ENCODE results near the gene TBC1D8B. TPM values are rescaled to one million over a fixed set of nuclear protein-coding genes. Genes with fewer than 3 reads are reported as not detected.
A peak's percentile ranks its signal among the peaks of the same experiment; 100 is the strongest.
"Not testable (repeated sequence)": the region's sequence is repeated elsewhere in the genome, so short reads cannot be mapped to it uniquely, and the experiment has no call there.

TBC1D8B gene
- total RNA-seq, 1 donor from 2014 or later: 1.4 TPM

GRCh38 chrX:106862972-106863688 is 60.7 kb downstream of the TBC1D8B start:
- Histone ChIP-seq H3K4me1 (no peaks in the 10 kb centered on the region), H3K4me2 (no peak overlapping the region), H3K36me3 (no peaks in the 10 kb centered on the region), H4K20me1 (ENCODE audit: low read depth) (no peaks in the 10 kb centered on the region), H3K27me3 (no peaks in the 10 kb centered on the region), H3K9ac (no peak overlapping the region), H2AFZ (replicated peaks) (no peak overlapping the region), H3K4me3 (no peak overlapping the region), H3K9me3 (ENCODE audit: low read depth) (peaks cover 5% of the 10 kb centered on the region), H3K27ac (no peak overlapping the region), H3F3A (ENCODE audit: low read depth) (no peaks in the 10 kb centered on the region), H3K79me2 (ENCODE audit: low read depth) (no peaks in the 10 kb centered on the region)
- Mint-ChIP-seq H3K27ac (no peak overlapping the region), H3K4me3 (no peak overlapping the region), H3K27me3 (ENCODE audit: insufficient read depth, low read depth) (no peaks in the 10 kb centered on the region), H3K9me3 (peaks cover 17% of the 10 kb centered on the region), H3K4me1 (no peaks in the 10 kb centered on the region), H3K36me3 (no peaks in the 10 kb centered on the region)
- DNase-seq (ENCODE audit: low spot score): peak; percentile 29
- TF ChIP-seq, protein P1, sequence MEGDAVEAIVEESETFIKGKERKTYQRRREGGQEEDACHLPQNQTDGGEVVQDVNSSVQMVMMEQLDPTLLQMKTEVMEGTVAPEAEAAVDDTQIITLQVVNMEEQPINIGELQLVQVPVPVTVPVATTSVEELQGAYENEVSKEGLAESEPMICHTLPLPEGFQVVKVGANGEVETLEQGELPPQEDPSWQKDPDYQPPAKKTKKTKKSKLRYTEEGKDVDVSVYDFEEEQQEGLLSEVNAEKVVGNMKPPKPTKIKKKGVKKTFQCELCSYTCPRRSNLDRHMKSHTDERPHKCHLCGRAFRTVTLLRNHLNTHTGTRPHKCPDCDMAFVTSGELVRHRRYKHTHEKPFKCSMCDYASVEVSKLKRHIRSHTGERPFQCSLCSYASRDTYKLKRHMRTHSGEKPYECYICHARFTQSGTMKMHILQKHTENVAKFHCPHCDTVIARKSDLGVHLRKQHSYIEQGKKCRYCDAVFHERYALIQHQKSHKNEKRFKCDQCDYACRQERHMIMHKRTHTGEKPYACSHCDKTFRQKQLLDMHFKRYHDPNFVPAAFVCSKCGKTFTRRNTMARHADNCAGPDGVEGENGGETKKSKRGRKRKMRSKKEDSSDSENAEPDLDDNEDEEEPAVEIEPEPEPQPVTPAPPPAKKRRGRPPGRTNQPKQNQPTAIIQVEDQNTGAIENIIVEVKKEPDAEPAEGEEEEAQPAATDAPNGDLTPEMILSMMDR (IDR thresholded peaks at IDR 0.05): peak; percentile 57
- TF ChIP-seq EZH2 (IDR thresholded peaks at IDR 0.05): no peak

- Mint-ChIP-seq H3K4me3 (no peak overlapping the region), H3K27ac (no peak overlapping the region), H3K36me3 (no peaks in the 10 kb centered on the region), H3K4me1 (no peaks in the 10 kb centered on the region), H3K9me3 (peaks cover 14% of the 10 kb centered on the region), H3K27me3 (ENCODE audit: insufficient read depth, low read depth) (no peaks in the 10 kb centered on the region)
- Histone ChIP-seq H4K20me1 (ENCODE audit: low read depth) (no peaks in the 10 kb centered on the region), H3K4me2 (no peak overlapping the region), H3K9me3 (ENCODE audit: low read depth) (peaks cover 5% of the 10 kb centered on the region), H3F3A (ENCODE audit: low read depth) (no peaks in the 10 kb centered on the region), H3K27ac (no peak overlapping the region), H3K4me1 (no peaks in the 10 kb centered on the region), H3K36me3 (no peaks in the 10 kb centered on the region), H3K27me3 (no peaks in the 10 kb centered on the region), H3K9ac (no peak overlapping the region), H3K4me3 (no peak overlapping the region), H2AFZ (replicated peaks) (no peak overlapping the region), H3K79me2 (ENCODE audit: low read depth) (no peaks in the 10 kb centered on the region)
- no peak for TF ChIP-seq EZH2phosphoT487 (IDR thresholded peaks at IDR 0.05)
- no peak for DNase-seq (ENCODE audit: low spot score)
Measured at GRCh38 chrX:106863697-106864096, 61.2 kb downstream of the TBC1D8B start.

- not testable (repeated sequence) for H3K27me3 ChIP-seq; H3K9ac ChIP-seq; H3K4me2 ChIP-seq; H3F3A ChIP-seq (ENCODE audit: low read depth); H2AFZ ChIP-seq (replicated peaks); H3K4me1 Mint-ChIP-seq; H3K27ac ChIP-seq; H3K36me3 ChIP-seq; H3K4me3 Mint-ChIP-seq; H3K27me3 Mint-ChIP-seq (ENCODE audit: insufficient read depth, low read depth); H3K4me1 ChIP-seq; H3K27ac Mint-ChIP-seq; H3K36me3 Mint-ChIP-seq; DNase-seq (ENCODE audit: low spot score); H3K9me3 ChIP-seq (ENCODE audit: low read depth); H3K79me2 ChIP-seq (ENCODE audit: low read depth); H4K20me1 ChIP-seq (ENCODE audit: low read depth); H3K9me3 Mint-ChIP-seq; H3K4me3 ChIP-seq
Measured at GRCh38 chrX:106872796-106873195, 70.3 kb downstream of the TBC1D8B start.

DNA sequence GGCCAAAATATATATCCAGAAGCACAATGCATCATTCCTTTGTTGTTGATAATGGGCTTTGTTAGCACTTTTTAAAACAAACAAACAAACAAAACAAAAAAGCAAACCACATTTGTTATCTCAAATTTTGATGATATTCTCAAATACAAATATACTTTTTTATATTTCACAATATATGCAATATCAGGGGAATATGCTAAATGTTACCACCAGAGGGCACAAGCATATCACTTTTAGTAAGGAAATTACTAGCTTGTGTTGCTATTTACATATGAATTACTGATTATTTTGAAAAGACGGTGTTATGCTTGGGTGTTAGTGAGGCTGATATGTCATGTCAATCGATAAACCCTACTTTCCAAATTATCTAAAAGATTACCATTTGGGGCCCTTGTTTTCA is 71.6 kb downstream of the TBC1D8B start:
- H3K27ac Mint-ChIP-seq: no peak overlapping the region
- TF ChIP-seq, protein P1 (IDR thresholded peaks at IDR 0.05): peak; percentile 62
- TF ChIP-seq EZH2phosphoT487 (IDR thresholded peaks at IDR 0.05): no peak
- no peak overlapping the region for H3K27ac ChIP-seq
- H4K20me1 ChIP-seq (ENCODE audit: low read depth): no peaks in the 10 kb centered on the region
- no peaks in the 10 kb centered on the region for H3K79me2 ChIP-seq (ENCODE audit: low read depth)
- no peaks in the 10 kb centered on the region for H3K36me3 ChIP-seq
- H2AFZ ChIP-seq (replicated peaks): no peak overlapping the region
- no peaks in the 10 kb centered on the region for H3K4me1 ChIP-seq
- H3K9ac ChIP-seq: no peak overlapping the region
- no peak overlapping the region for H3K4me3 Mint-ChIP-seq
- no peaks in the 10 kb centered on the region for H3K9me3 Mint-ChIP-seq
- H3K4me2 ChIP-seq: no peak overlapping the region
- H3F3A ChIP-seq (ENCODE audit: low read depth): no peaks in the 10 kb centered on the region
- no peaks in the 10 kb centered on the region for H3K27me3 Mint-ChIP-seq (ENCODE audit: insufficient read depth, low read depth)
- no peaks in the 10 kb centered on the region for H3K27me3 ChIP-seq
- peak; percentile 12 for DNase-seq (ENCODE audit: low spot score)
- H3K4me1 Mint-ChIP-seq: no peaks in the 10 kb centered on the region
- no peak overlapping the region for H3K4me3 ChIP-seq
- H3K9me3 ChIP-seq (ENCODE audit: low read depth): peaks cover 1% of the 10 kb centered on the region
- no peaks in the 10 kb centered on the region for H3K36me3 Mint-ChIP-seq

All from neural progenitor cell (in vitro differentiated cells).